IPS-NIHi7 (cell line): ENCODE measurements around the gene SCGB3A2.

Experiments
- DNase-seq: peaks from one replicate; pipeline ENCODE4 v3.0.0; 2012; ENCODE audit warnings: mixed read lengths; ENCODE audit errors: extremely low spot score

SCGB3A2 gene

GRCh38 chr5:147878066-147878759 lies at the start of gene SCGB3A2:
SCGB3A2 (plus strand) TSS chr5:147878711; CDS start chr5:147878804, 93 bp downstream.
- DNase-seq = no peak

GRCh38 chr5:147830035-147830434 lies 48.5 kb upstream of the SCGB3A2 start:
- no peak for DNase-seq

GRCh38 chr5:147831465-147831864 lies 47.0 kb upstream of the SCGB3A2 start, which contains the start of gene SPINK1:
SPINK1 (minus strand) TSS chr5:147831671; CDS start chr5:147831577, 94 bp downstream.
- DNase-seq = no peak

- no peak for DNase-seq
These were observed 46.0 kb upstream of the SCGB3A2 start for GRCh38 chr5:147832541-147832940.

- no peak for DNase-seq
These were observed 43.1 kb upstream of the SCGB3A2 start for GRCh38 chr5:147835386-147835798.

- no peak for DNase-seq
These were observed 42.1 kb upstream of the SCGB3A2 start for GRCh38 chr5:147836439-147836838.

- no peak for DNase-seq
These were observed 35.6 kb upstream of the SCGB3A2 start for GRCh38 chr5:147842869-147843268.

GRCh38 chr5:147844846-147845245 lies 33.7 kb upstream of the SCGB3A2 start:
- no peak for DNase-seq

GRCh38 chr5:147845618-147846017 lies 32.9 kb upstream of the SCGB3A2 start:
- no peak for DNase-seq

GRCh38 chr5:147849226-147849625 lies 29.3 kb upstream of the SCGB3A2 start:
- DNase-seq = no peak

GRCh38 chr5:147851578-147851977 lies 26.9 kb upstream of the SCGB3A2 start:
- DNase-seq = peak; percentile 17

GRCh38 chr5:147852365-147852764 lies 26.1 kb upstream of the SCGB3A2 start:
- no peak for DNase-seq

- no peak for DNase-seq
These were observed 25.0 kb upstream of the SCGB3A2 start for GRCh38 chr5:147853372-147853987.

- DNase-seq = no peak
These were observed 24.2 kb upstream of the SCGB3A2 start for GRCh38 chr5:147854331-147854730.

- no peak for DNase-seq
These were observed 23.4 kb upstream of the SCGB3A2 start for GRCh38 chr5:147854894-147855773.

GRCh38 chr5:147855774-147856069 lies 22.8 kb upstream of the SCGB3A2 start:
- DNase-seq = no peak

GRCh38 chr5:147856801-147857200 lies 21.7 kb upstream of the SCGB3A2 start:
- no peak for DNase-seq

GRCh38 chr5:147857302-147858129 lies 21.0 kb upstream of the SCGB3A2 start:
- peak; percentile 42 for DNase-seq

- DNase-seq = no peak
These were observed 19.9 kb upstream of the SCGB3A2 start for GRCh38 chr5:147858565-147858964.

- DNase-seq = no peak
These were observed 18.4 kb upstream of the SCGB3A2 start for GRCh38 chr5:147859962-147860640.

GRCh38 chr5:147860641-147861025 lies 17.9 kb upstream of the SCGB3A2 start:
- no peak for DNase-seq
